Measurements from ENCODE around the gene CCDC87.
"Not testable (repeated sequence)": the region's sequence is repeated elsewhere in the genome, so short reads cannot be mapped to it uniquely, and the experiment has no call there.

The CCDC87 gene

DNA sequence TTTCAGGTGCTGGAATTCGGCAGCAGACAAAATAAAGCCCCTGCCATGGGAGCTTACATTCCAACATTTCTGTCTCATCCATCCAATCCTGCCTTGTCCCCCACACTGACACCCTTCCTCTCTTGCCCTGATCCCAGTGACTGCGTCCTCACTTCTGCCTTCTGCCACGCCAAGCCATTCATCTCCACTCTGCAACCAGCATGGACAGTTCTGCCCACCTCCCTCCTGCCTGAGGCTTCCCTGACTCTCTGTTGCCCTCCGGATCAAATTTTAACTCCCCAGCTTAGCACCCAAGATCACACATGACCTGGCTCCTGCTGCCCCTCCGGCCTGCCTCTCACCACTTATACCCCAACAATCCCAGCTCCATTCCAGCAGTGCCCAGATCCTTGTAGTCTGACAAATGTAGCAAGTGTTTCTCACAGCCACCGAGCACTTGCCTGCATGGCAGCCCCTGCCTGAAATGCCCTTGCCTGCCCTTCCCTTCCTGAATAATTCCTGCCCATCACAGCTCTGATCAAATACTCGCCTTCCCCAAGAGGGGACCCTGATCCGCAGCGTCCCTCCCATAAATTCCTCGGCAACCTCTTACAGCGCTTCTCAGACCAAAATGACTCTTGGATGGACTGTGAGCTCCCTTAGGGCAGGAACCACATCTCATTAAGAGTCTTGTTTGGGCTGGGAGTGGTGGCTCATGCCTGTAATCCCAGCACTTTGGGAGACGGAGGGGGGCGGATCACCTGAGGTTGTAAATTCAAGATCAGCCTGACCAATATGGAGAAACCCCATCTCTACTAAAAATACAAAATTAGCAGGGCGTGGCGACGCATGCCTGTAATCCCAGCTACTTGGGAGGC, 43.9 kb downstream of the CCDC87 start:
- DNase-seq: no peak

GRCh38 chr11:66548041-66548440, 44.8 kb downstream of the CCDC87 start:
- no peak for DNase-seq

GRCh38 chr11:66547662-66548009, 45.2 kb downstream of the CCDC87 start:
- no peak for DNase-seq

GRCh38 chr11:66546966-66547661, 45.7 kb downstream of the CCDC87 start:
- no peak for DNase-seq

DNA sequence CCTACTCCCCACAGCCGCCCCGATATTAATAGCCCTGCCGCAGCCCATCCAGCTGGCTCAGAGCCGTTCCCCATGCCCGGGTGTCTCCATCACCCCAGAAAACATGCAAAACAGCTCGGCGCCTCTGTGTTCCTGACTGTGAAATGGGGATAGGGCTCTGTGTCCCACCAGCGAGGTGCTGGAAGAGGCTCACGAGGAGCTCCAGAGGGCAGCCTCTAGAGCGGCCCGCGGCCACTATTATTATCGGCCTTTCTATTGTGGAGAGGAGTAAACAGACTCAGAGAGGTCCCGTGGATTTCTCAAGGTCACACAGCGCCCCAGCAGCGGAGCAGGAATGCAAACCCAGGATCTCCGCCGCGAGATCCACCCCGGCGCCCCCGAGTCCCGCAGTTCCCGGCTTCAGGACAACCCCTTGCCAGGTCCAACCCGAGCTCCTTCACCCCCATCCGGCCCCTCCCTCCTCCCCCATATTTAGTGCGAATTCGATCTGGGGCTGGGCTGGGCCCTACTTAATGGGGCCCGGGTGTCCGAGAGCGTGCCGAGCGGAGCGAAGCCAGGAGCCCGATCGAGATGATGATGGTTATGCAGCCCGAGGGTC, 46.4 kb downstream of the CCDC87 start, which contains the start of gene ACTN3:
TSS of gene ACTN3 (plus strand) at position 536 of the 598 bp plus-strand sequence. CDS start at position 571, 35 bp downstream.
- no peak for DNase-seq

- DNase-seq: peak; percentile 85
These were observed 47.0 kb downstream of the CCDC87 start, which contains the start of gene ZDHHC24 for GRCh38 chr11:66545701-66546367. Gene ZDHHC24 (minus strand): TSS chr11:66546048. CDS start chr11:66546003, 45 bp downstream.

DNA sequence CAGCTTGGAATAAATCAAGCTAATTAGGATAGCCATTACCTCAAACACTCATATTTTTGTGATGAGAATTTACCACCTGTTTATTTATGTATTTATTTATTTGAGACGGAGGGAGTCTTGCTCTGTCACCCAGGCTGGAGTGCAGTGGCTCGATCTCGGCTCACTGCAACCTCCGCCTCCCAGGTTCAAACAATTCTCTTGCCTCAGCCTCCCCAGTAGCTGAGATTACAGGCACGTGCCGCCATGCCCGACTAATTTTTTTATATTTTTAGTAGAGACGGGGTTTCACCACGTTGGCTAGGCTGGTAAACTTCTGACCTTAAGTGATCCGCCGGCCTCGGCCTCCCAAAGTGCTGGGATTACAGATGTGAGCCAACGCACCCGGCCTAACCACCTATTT, 47.9 kb downstream of the CCDC87 start:
- not testable (repeated sequence) for DNase-seq

- peak; percentile 37 for DNase-seq
These were observed 49.4 kb downstream of the CCDC87 start for GRCh38 chr11:66543263-66544107.

DNA sequence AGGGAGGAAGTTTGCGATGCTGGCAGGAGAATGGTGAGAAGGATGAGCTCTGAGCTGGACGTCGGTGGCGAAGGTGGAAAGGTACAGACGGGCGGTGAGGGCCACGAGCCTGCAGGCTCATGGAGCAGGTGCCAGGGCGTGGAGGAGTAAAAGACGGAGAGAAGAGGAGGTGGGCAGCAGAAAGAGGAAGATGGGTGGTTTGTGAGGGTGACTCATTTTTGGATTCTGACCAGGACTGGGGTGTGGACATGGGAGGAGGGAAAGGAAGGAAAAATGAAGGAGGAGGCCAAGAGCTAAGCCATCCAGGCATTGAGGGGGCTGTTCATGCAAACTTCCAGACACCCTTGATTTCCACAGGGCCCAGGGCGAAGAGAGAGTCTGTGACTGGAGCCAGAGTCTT, 50.5 kb downstream of the CCDC87 start:
- no peak for DNase-seq

DNA sequence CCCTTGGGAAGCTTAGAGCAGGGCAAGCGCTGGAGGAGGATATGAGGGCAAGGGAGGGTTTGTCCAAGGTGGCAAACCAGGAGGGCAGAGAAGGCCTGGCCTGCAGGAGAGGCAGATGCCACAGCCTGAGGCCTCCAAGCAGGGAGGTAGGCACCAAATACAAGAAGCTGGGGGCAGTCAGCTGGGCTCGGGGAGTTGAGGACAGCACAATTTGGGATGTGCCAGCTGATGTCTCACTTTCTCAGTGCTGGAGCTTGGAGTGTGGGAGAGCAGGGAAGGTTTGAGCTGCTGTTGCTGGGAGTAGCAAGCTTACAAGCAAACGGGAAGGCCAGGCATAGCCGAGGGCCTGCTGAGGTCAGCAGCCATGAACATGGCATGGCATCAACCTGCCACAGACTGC, 51.0 kb downstream of the CCDC87 start:
- no peak for DNase-seq

DNA sequence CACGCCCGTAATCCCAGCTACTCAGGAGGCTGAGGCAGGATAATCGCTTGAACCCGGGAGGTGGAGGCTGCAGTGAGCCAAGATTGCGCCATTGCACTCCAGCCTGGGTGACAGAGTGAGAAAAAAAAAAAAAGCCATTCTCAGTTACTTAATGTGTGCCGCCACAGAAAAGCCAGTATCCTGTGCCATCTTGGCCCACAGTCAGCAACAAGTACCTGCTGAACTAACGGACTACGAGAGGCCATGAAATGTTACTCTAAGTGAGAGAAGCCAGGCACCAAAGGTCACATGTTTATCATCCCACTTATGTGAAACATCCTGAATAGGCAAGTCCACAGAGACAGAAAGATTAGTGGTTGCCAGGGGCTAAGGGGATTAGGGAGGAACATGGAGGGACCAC, 52.3 kb downstream of the CCDC87 start:
- DNase-seq: not testable (repeated sequence)
